Prostate gland (tissue), 2 donors: Measurements from ENCODE around the gene RAI1. TPM values are rescaled to one million over a fixed set of nuclear protein-coding genes. Genes with fewer than 3 reads are reported as not detected.

ENCODE experiments used
- DNase-seq: peaks from one replicate; pipeline ENCODE4 v3.0.0-alpha.2; 2019; ENCODE audit warnings: low spot score
- H3K27ac ChIP-seq, 2 donors: fragments of 200-600 bp; sonication (generic); 2 replicates each; pipeline ENCODE4 v1.5.1; 2017 to 2019
- H3K27me3 ChIP-seq: fragments of 200-600 bp; sonication (generic); replicated peaks from 2 replicates; pipeline ENCODE4 v1.5.1; 2019; ENCODE audit not compliant: insufficient read depth
- H3K36me3 ChIP-seq, 2 donors: fragments of 200-600 bp; sonication (generic); 1 replicate in 1 of 2; 2 replicates in 1 of 2; pipeline versions ENCODE4 v1.5.1 to v1.8.1; 2017 to 2019
- H3K4me1 ChIP-seq: fragments of 200-600 bp; sonication (generic); replicated peaks from 2 replicates; pipeline ENCODE4 v1.5.1; 2019
- H3K4me3 ChIP-seq, 2 donors: fragments of 200-600 bp; sonication (generic); 2 replicates each; pipeline ENCODE4 v1.5.1; 2017 to 2019
- H3K9me3 ChIP-seq: fragments of 200-600 bp; sonication (generic); 2 replicates; pipeline ENCODE4 v1.5.1; 2017
- POLR2A ChIP-seq: fragments of 450-650 bp; IDR thresholded peaks from one replicate; pipeline ENCODE4 v1.6.1; 2016; ENCODE audit warnings: antibody characterized with exemption, mild to moderate bottlenecking
- POLR2AphosphoS5 ChIP-seq: sonication (generic); formaldehyde crosslinking; IDR thresholded peaks from one replicate; pipeline ENCODE4 v1.6.1; 2017; ENCODE audit warnings: antibody characterized with exemption
- WGBS: methylation state at CpG from one replicate; pipeline ENCODE4 v1.1.5; 2018; 5-methylcytosine and 5-hydroxymethylcytosine counted together
- intact Hi-C: fragments of 100-400 bp; cut with DNase I; formaldehyde crosslinking; loops from one replicate; pipeline ENCODE4 v1.14.2; 2022
- total RNA-seq, 2 donors: library from RNA; depleted of rRNA; stranded (reverse); fragments of >200 nt; gene quantifications; one replicate each; pipeline ENCODE4 v1.1.0, GENCODE V29; 2016
- TF ChIP-seq, protein P1 (sequence below), 4 experiments: fragments of 200-600 bp in 2 of 4; fragments of 450-650 bp in 2 of 4; sonication (generic) in 2 of 4; IDR thresholded peaks; 1 replicate in 3 of 4; 2 replicates in 1 of 4; pipeline ENCODE4 v1.5.1; 2016 to 2019; ENCODE audit warnings: antibody characterized with exemption in 4 of 4, mild to moderate bottlenecking in 2 of 4, moderate library complexity in 2 of 4

RAI1 gene
- total RNA-seq, 2 donors from 2014 or later: 69.2 to 71.0 TPM

DNA sequence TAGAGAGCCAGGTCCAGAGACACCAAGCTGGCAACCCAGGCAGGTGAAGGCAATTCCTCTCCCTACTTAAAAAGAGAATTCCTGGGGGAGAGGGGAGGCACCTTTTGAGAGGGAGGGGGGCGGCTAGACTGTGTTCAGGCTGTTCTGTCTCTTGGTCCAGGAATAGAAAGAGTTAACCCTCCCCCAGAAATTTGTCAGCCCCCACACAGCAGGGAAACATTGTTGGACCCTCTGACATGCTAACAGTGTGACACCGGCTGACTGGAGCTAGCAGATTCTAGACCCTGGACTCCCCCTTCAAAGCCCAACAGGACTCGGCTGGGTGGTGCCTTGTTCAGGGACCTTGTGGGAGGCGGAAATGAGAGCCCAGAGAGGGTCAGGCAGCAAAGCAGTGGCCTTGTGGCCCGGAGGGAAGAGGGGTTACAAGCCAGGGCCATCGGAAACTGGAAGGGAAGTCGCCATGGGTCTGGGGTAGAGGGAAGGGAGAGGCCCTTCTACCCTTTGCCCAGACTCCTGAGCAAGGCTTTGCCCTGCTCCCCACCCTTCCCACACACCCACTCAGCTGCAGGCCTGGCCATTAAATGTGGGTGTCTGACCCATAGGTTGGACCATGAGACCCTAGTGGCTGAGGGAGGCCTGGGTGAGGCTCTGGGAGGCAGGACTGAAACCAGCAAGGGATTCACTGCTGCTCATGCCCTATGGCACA is 44.6 kb downstream of the RAI1 start:
- intact Hi-C loops: no loop called here
- H3K27ac ChIP-seq: peak overlapping the region; percentile 67 to 81
- 69% methylated on average over 7 of the region's 7 CpGs for WGBS
- peaks cover 24% of the 10 kb centered on the region for H3K4me1 ChIP-seq
- DNase-seq: no peak
- no peaks in the 10 kb centered on the region for H3K36me3 ChIP-seq
- H3K27me3 ChIP-seq: no peaks in the 10 kb centered on the region
- H3K4me3 ChIP-seq: no peak overlapping the region
- no peaks in the 10 kb centered on the region for H3K9me3 ChIP-seq
- TF ChIP-seq, protein P1, sequence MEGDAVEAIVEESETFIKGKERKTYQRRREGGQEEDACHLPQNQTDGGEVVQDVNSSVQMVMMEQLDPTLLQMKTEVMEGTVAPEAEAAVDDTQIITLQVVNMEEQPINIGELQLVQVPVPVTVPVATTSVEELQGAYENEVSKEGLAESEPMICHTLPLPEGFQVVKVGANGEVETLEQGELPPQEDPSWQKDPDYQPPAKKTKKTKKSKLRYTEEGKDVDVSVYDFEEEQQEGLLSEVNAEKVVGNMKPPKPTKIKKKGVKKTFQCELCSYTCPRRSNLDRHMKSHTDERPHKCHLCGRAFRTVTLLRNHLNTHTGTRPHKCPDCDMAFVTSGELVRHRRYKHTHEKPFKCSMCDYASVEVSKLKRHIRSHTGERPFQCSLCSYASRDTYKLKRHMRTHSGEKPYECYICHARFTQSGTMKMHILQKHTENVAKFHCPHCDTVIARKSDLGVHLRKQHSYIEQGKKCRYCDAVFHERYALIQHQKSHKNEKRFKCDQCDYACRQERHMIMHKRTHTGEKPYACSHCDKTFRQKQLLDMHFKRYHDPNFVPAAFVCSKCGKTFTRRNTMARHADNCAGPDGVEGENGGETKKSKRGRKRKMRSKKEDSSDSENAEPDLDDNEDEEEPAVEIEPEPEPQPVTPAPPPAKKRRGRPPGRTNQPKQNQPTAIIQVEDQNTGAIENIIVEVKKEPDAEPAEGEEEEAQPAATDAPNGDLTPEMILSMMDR (IDR thresholded peaks at IDR 0.05): no peak
- TF ChIP-seq POLR2AphosphoS5 (no peak), POLR2A (no peak)

DNA sequence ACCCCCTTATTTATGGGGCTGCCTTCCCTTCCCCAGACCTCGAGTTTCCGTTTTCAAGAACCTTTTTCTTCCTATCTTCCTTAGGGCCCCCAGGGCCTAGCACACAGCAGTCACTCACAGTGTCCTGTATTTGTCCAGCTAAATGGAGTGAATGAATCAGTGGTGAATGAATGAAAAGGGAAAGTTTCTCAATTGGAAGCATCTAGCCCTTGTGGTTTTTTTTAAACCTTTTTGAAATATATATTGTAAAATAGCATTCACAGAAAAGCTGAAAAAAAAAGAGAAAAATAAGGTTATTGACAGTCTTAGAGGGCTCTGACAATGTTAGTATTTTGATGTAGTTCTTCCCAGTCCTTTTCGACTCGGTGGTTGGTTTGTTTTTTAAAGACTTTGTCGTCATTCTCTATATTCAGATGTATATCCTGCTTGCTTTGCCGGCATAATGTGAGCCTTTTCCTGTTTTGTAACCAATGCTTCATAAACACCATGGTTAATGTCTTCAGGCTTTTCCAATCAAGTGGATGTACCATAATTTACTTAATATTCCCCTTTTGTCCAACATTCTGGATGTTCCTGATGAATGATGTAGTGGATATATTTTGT is 45.3 kb downstream of the RAI1 start:
- no peaks in the 10 kb centered on the region for H3K27me3 ChIP-seq
- H3K36me3 ChIP-seq: no peaks in the 10 kb centered on the region
- peak overlapping the region; percentile 67 to 81 for H3K27ac ChIP-seq
- WGBS: 64% methylated on average over 6 of the region's 6 CpGs
- intact Hi-C loops: no loop called here
- peaks cover 29% of the 10 kb centered on the region for H3K4me1 ChIP-seq
- no peaks in the 10 kb centered on the region for H3K9me3 ChIP-seq
- TF ChIP-seq POLR2A (no peak), POLR2AphosphoS5 (no peak)
- TF ChIP-seq, protein P1 (IDR thresholded peaks at IDR 0.05): no peak
- no peak for DNase-seq
- no peak overlapping the region for H3K4me3 ChIP-seq

DNA sequence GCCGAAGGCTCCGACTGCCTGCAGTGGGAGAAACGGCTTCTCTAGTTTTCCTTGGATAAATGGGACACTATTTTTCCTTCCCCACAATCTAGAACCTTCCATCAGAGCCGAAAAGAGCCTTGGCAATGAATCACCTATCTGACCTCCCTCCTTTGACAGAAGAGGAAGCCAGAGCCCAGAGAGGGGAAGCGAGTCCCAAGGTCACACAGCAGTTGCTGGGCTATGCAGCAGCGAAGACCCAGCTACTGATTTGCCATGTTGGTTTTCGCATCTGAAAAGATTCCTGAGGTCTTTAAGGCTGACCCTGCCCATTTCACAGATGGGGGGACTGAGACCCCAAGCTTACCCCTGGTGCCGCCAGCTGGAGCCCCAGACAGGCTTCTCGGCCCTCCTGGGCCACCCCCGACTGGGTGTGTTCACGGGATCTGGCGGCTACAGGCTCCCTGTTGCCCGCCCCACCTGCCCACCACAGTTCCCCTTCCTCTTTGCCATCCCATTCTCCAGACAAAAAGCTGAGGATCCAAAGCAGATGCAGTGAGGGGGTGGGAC is 45.9 kb downstream of the RAI1 start:
- TF ChIP-seq POLR2AphosphoS5 (no peak), POLR2A (no peak)
- TF ChIP-seq, protein P1 (IDR thresholded peaks at IDR 0.05): no peak
- H3K4me1 ChIP-seq: peaks cover 29% of the 10 kb centered on the region

DNA sequence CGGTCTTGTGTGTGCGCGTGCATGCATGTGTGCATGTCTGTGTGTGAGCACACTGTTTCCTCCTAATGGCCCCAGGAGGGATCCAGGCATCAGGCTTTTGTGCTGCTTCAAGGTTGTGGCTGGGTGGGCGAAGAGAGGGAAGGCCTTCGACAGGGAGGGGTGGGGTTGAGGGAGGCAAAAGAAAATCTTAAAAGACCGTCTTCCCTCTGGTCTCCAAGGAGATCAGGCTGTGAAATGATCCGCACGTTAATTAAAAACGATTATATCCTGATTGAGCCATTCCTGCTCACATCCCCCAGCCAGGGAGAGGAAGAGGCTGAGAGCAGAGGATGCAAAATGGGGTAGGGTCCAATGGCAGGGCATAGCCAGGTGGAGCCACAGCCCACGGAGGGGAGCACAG is 46.9 kb downstream of the RAI1 start:
- no peaks in the 10 kb centered on the region for H3K27me3 ChIP-seq
- H3K27ac ChIP-seq: peak overlapping the region in 1 of 2 donors; percentile 76
- no peak for TF ChIP-seq POLR2A
- no peak for TF ChIP-seq POLR2AphosphoS5
- TF ChIP-seq, protein P1 (IDR thresholded peaks at IDR 0.05): no peak
- DNase-seq: no peak
- intact Hi-C loops: no loop called here
- 69% methylated on average over 10 of the region's 10 CpGs for WGBS
- no peak overlapping the region for H3K4me3 ChIP-seq
- no peaks in the 10 kb centered on the region for H3K36me3 ChIP-seq
- peaks cover 24% of the 10 kb centered on the region for H3K4me1 ChIP-seq
- no peaks in the 10 kb centered on the region for H3K9me3 ChIP-seq

More for the DNA sequence above, 45.9 kb downstream of the RAI1 start:
- intact Hi-C loops: no loop called here
- Histone ChIP-seq H3K36me3 (no peaks in the 10 kb centered on the region), H3K4me3 (no peak overlapping the region), H3K27ac (peak overlapping the region in 1 of 2 donors; percentile 76), H3K9me3 (no peaks in the 10 kb centered on the region), H3K27me3 (no peaks in the 10 kb centered on the region)
- WGBS: 89% methylated on average over 13 of the region's 13 CpGs
- DNase-seq: no peak
